ENCODE measurements around the gene PEMT. TPM values are rescaled to one million over a fixed set of nuclear protein-coding genes. Genes with fewer than 3 reads are reported as not detected.
A peak's percentile ranks its signal among the peaks of the same experiment; 100 is the strongest.

Gene PEMT
- total RNA-seq, 2 donors from 2014 or later: 27.8 to 37.7 TPM

- Histone ChIP-seq H3K36me3 (no peaks in the 10 kb centered on the region), H3K4me3 (no peak overlapping the region), H3K4me1 (peaks cover 0 to 48% of the 10 kb centered on the region in 2 donors), H3K9me3 (no peaks in the 10 kb centered on the region), H3K27ac (peak overlapping the region; percentile 39 to 53), H3K27me3 (no peaks in the 10 kb centered on the region)
- TF ChIP-seq, protein P1, sequence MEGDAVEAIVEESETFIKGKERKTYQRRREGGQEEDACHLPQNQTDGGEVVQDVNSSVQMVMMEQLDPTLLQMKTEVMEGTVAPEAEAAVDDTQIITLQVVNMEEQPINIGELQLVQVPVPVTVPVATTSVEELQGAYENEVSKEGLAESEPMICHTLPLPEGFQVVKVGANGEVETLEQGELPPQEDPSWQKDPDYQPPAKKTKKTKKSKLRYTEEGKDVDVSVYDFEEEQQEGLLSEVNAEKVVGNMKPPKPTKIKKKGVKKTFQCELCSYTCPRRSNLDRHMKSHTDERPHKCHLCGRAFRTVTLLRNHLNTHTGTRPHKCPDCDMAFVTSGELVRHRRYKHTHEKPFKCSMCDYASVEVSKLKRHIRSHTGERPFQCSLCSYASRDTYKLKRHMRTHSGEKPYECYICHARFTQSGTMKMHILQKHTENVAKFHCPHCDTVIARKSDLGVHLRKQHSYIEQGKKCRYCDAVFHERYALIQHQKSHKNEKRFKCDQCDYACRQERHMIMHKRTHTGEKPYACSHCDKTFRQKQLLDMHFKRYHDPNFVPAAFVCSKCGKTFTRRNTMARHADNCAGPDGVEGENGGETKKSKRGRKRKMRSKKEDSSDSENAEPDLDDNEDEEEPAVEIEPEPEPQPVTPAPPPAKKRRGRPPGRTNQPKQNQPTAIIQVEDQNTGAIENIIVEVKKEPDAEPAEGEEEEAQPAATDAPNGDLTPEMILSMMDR (IDR thresholded peaks at IDR 0.05): no peak
- no peak for DNase-seq (ENCODE audit: low spot score)
Observed at GRCh38 chr17:17557796-17558195, 33.7 kb downstream of the PEMT start.

GRCh38 chr17:17556671-17557070 is 34.8 kb downstream of the PEMT start:
- peaks cover 0 to 48% of the 10 kb centered on the region in 2 donors for H3K4me1 ChIP-seq
- no peak for DNase-seq (ENCODE audit: low spot score)
- TF ChIP-seq, protein P1 (IDR thresholded peaks at IDR 0.05): no peak

GRCh38 chr17:17555906-17556305 is 35.6 kb downstream of the PEMT start:
- no peaks in the 10 kb centered on the region for H3K27me3 ChIP-seq
- H3K4me3 ChIP-seq: no peak overlapping the region
- no peaks in the 10 kb centered on the region for H3K9me3 ChIP-seq
- H3K36me3 ChIP-seq: no peaks in the 10 kb centered on the region
- peaks cover 0 to 49% of the 10 kb centered on the region in 2 donors for H3K4me1 ChIP-seq
- no peak overlapping the region for H3K27ac ChIP-seq
- TF ChIP-seq, protein P1 (IDR thresholded peaks at IDR 0.05): no peak
- DNase-seq (ENCODE audit: low spot score): no peak

More at GRCh38 chr17:17556671-17557070, 34.8 kb downstream of the PEMT start:
- Histone ChIP-seq H3K9me3 (no peaks in the 10 kb centered on the region), H3K36me3 (no peaks in the 10 kb centered on the region), H3K4me3 (no peak overlapping the region), H3K27me3 (no peaks in the 10 kb centered on the region), H3K27ac (peak overlapping the region in 1 of 2 donors; percentile 39)

- no peak overlapping the region for H3K27ac ChIP-seq
- no peak for DNase-seq (ENCODE audit: low spot score)
- H3K36me3 ChIP-seq: no peaks in the 10 kb centered on the region
- H3K4me1 ChIP-seq: peaks cover 0 to 56% of the 10 kb centered on the region in 2 donors
- TF ChIP-seq, protein P1 (IDR thresholded peaks at IDR 0.05): no peak
- no peaks in the 10 kb centered on the region for H3K27me3 ChIP-seq
- no peaks in the 10 kb centered on the region for H3K9me3 ChIP-seq
- no peak overlapping the region for H3K4me3 ChIP-seq
Observed at GRCh38 chr17:17555151-17555550, 36.4 kb downstream of the PEMT start.

DNA sequence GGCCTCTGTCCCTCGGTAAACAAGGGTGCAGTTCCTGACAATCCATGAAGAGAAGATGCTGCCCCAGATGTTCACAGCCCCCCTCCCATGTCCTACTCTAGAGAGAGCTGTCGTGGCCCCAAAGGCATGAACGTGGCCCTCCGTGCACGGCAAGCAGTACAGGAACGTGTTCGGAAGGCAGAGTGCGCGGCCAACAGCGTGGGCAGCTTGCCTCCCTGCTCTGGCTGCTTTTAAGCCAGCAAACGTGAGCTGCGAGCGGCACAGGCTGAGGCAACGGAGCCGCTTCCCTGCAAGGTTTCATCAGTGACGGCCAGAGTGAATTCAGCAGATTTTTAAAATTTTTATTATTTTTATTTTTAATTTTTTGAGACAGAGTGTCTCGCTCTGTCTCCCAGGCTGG is 37.2 kb downstream of the PEMT start:
- Histone ChIP-seq H3K36me3 (no peaks in the 10 kb centered on the region), H3K4me3 (no peak overlapping the region), H3K4me1 (peaks cover 0 to 64% of the 10 kb centered on the region in 2 donors), H3K9me3 (no peaks in the 10 kb centered on the region), H3K27me3 (no peaks in the 10 kb centered on the region), H3K27ac (peak overlapping the region; percentile 89 to 95)
- TF ChIP-seq, protein P1 (IDR thresholded peaks at IDR 0.05): no peak
- no peak for DNase-seq (ENCODE audit: low spot score)

Measured in right atrium auricular region (tissue), 2 donors.